GM19043 (cell line): ENCODE results near the gene SCYGR3.

Experiments used
- ATAC-seq: cut with Tn5 transposase; IDR thresholded peaks from one replicate; pipeline ENCODE4 v1.9.1; 2021; ENCODE audit warnings: low read depth; ENCODE audit not compliant: unreplicated experiment

The SCYGR3 gene

DNA sequence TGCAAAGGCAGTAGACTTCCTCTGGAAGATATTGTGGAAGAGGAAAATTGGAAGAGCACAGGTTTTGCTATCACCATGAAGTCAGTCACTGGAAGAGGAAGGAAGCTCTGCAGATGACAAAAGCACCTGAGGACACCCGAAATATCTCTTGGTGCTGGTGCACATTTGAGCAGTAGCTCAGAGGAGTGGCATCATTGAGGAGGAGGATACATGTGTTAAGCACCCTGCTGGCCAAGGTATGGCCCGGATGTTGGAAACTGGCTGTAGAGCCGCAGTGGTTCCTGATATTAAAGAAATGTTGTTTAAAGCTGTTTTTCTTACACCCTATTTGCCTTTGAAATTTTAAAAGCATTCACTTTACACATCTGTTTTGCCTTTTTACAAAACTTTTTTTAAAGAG, 48.6 kb downstream of the SCYGR3 start:
- ATAC-seq, result no peak

- no peak for ATAC-seq
Observed at GRCh38 chr2:227565080-227565479, 49.6 kb downstream of the SCYGR3 start.
